CD4-positive, alpha-beta memory T cell (primary cell): ENCODE results near the gene CDKL5. TPM values are rescaled to one million over a fixed set of nuclear protein-coding genes. Genes with fewer than 3 reads are reported as not detected.

Experiments used
- CTCF ChIA-PET: fragments of 350-600 bp; sonication (Branson Sonifier 250); formaldehyde crosslinking; loops from one replicate; lab custom pipeline; 2021; ENCODE audit warnings: inconsistent platforms; ENCODE audit not compliant: partially characterized antibody; lab: Charles Lee
- POLR2A ChIA-PET: fragments of 350-600 bp; sonication (Branson Sonifier 250); formaldehyde crosslinking; loops from one replicate; lab custom pipeline; 2021; ENCODE audit not compliant: partially characterized antibody; lab: Charles Lee
- DNase-seq, 5 donors: peaks; one replicate each; pipeline versions ENCODE4 v3.0.0 to v3.0.0-alpha.2; 2020 to 2022; ENCODE audit warnings: mixed read lengths in 1 of 5
- H3K27ac ChIP-seq: one replicate; pipeline ENCODE4 v1.7.0; 2013; ENCODE audit warnings: low read depth, low read length
- H3K27me3 ChIP-seq: 2 replicates; pipeline ENCODE4 v1.7.0; 2013; ENCODE audit warnings: mild to moderate bottlenecking, low read length, moderate library complexity; ENCODE audit not compliant: insufficient read depth
- H3K36me3 ChIP-seq: 2 replicates; pipeline ENCODE4 v1.7.0; 2013; ENCODE audit warnings: mild to moderate bottlenecking, low read length, moderate library complexity; ENCODE audit not compliant: insufficient read depth
- H3K4me1 ChIP-seq: 2 replicates; pipeline ENCODE4 v1.7.0; 2013; ENCODE audit warnings: mild to moderate bottlenecking, low read length, moderate library complexity; ENCODE audit not compliant: insufficient read depth
- H3K4me3 ChIP-seq, 2 donors: one replicate each; pipeline ENCODE4 v1.7.0; 2013; ENCODE audit warnings: low read length in 2 of 2, mild to moderate bottlenecking in 1 of 2
- H3K9me3 ChIP-seq, 2 donors: one replicate each; pipeline ENCODE4 v1.7.0; 2013; ENCODE audit warnings: low read length in 2 of 2, control low read depth in 1 of 2; ENCODE audit not compliant: control insufficient read depth in 1 of 2
- H3K27ac Mint-ChIP-seq, 7 donors: one replicate each; pipeline ENCODE4 v1.8.0; 2020 to 2021; ENCODE audit warnings: mixed read lengths in 7 of 7, mild to moderate bottlenecking in 6 of 7, inconsistent platforms in 3 of 7, moderate library complexity in 3 of 7
- H3K27me3 Mint-ChIP-seq, 2 donors: one replicate each; pipeline ENCODE4 v1.8.0; 2020 to 2021; ENCODE audit warnings: mixed read lengths in 2 of 2
- H3K36me3 Mint-ChIP-seq, 2 donors: one replicate each; pipeline ENCODE4 v1.8.0; 2020 to 2021; ENCODE audit warnings: mixed read lengths in 2 of 2, inconsistent platforms in 1 of 2, mild to moderate bottlenecking in 1 of 2
- H3K4me1 Mint-ChIP-seq, 4 donors: one replicate each; pipeline ENCODE4 v1.8.0; 2020 to 2021; ENCODE audit warnings: mixed read lengths in 4 of 4, mild to moderate bottlenecking in 1 of 4
- H3K4me3 Mint-ChIP-seq, 8 donors: one replicate each; pipeline ENCODE4 v1.8.0; 2020 to 2021; ENCODE audit warnings: mixed read lengths in 8 of 8, mild to moderate bottlenecking in 7 of 8, moderate library complexity in 6 of 8, inconsistent platforms in 3 of 8
- H3K9me3 Mint-ChIP-seq, 8 donors: one replicate each; pipeline ENCODE4 v1.8.0; 2020 to 2021; ENCODE audit warnings: mixed read lengths in 8 of 8, mild to moderate bottlenecking in 5 of 8, inconsistent platforms in 3 of 8, moderate library complexity in 1 of 8
- intact Hi-C: fragments of 100-400 bp; cut with micrococcal nuclease; formaldehyde crosslinking; loops from one replicate; pipeline ENCODE4 v1.15.1; 2023
- polyA plus RNA-seq, 2 donors: library from polyadenylated mRNA; unstranded; fragments of 300-500 nt; fragmentation: Illumina TruSeq; gene quantifications; one replicate each; pipeline ENCODE4 v1.2.3, GENCODE V29; 2021
- total RNA-seq, 2 experiments: library from RNA; stranded (reverse); gene quantifications; one replicate each; pipeline ENCODE4 v1.2.3, GENCODE V29; 2021

Gene CDKL5
- total and polyA plus RNA-seq, 4 experiments from 2014 or later, result 1.0 to 5.7 (median 3.2) TPM

DNA sequence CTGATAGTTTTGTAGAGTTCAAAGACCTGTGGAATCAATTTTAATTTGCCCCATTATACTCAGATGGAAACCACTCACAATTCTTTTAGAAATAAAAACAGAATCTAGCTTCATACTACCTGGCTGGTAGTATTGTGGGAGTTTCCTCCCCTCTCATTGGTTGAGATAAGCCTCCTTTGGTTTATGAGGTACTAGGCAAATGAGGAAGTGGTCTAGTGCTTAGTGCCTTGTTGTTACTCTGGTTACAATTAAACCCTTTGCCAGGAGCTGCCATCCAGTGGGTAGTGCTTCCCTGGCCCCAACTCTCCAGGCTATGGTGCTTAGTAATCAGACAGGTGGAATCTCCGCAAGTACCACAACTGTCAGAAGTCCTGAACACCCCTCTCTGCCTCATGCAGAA, 118.3 kb downstream of the CDKL5 start:
- DNase-seq, result no peak
- H3K4me3 ChIP-seq, result no peak overlapping the region
- CTCF ChIA-PET, result no interaction called here
- H3K4me1 ChIP-seq, result no peaks in the 10 kb centered on the region
- H3K36me3 ChIP-seq, result no peaks in the 10 kb centered on the region
- POLR2A ChIA-PET, result no interaction called here
- no peaks in the 10 kb centered on the region for H3K9me3 ChIP-seq
- H3K9me3 Mint-ChIP-seq, result peaks cover 0 to 8% (median 2%) of the 10 kb centered on the region in 8 donors
- no peaks in the 10 kb centered on the region for H3K27me3 Mint-ChIP-seq
- H3K36me3 Mint-ChIP-seq, result peaks cover 0 to 4% of the 10 kb centered on the region in 2 donors
- no peaks in the 10 kb centered on the region for H3K27me3 ChIP-seq
- no peak overlapping the region for H3K27ac Mint-ChIP-seq
- no peak overlapping the region for H3K27ac ChIP-seq
- H3K4me3 Mint-ChIP-seq, result no peak overlapping the region
- intact Hi-C loops, result no loop called here
- peaks cover 0 to 2% (median 0%) of the 10 kb centered on the region in 4 donors for H3K4me1 Mint-ChIP-seq

DNA sequence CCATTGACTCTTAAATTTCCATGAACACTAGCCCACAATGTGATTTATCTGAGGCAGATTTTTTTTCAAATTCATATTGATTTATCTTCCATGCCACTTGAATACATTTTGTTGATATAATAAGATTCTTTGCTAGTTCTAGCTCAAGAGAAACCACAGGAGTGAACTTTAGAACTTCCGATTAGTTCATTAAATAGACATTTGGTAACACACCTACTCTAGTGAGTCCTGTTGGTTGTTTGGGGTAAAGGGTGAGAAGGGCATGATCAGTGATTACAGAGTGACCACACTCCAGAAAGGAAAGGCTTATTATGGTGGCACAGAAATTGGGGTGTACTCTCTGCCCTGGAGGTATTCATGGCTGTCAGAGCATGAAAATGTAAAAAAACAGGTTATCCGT, 120.4 kb downstream of the CDKL5 start:
- Mint-ChIP-seq H3K4me3 (no peak overlapping the region), H3K4me1 (peaks cover 0 to 2% (median 0%) of the 10 kb centered on the region in 4 donors), H3K27me3 (no peaks in the 10 kb centered on the region), H3K9me3 (peaks cover 0 to 6% (median 0%) of the 10 kb centered on the region in 8 donors), H3K36me3 (peaks cover 0 to 4% of the 10 kb centered on the region in 2 donors), H3K27ac (no peak overlapping the region)
- Histone ChIP-seq H3K27me3 (no peaks in the 10 kb centered on the region), H3K4me1 (no peaks in the 10 kb centered on the region), H3K4me3 (no peak overlapping the region), H3K36me3 (no peaks in the 10 kb centered on the region), H3K27ac (no peak overlapping the region), H3K9me3 (no peaks in the 10 kb centered on the region)
- ChIA-PET POLR2A (no interaction called here), CTCF (no interaction called here)
- no peak for DNase-seq
- intact Hi-C loops, result no loop called here

DNA sequence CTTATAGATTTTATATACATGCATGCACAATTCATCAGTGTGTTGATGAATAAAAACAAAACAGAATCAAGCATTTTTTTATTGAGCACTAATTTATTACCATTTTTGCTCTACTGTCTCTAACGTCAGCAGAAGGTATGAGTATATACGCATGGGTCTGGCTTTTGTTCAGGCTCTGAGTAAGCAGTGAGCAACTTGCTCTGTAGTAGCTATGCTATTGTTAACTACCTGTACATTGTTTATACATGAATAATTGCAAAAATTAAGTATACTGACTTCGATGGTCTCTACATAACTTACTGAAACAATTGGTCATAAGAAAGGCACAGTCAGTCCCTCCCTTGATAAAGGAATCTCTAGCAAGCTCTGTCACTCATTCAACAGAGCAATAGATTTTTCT, 123.6 kb downstream of the CDKL5 start:
- no peak overlapping the region for H3K4me3 ChIP-seq
- peaks cover 0 to 4% (median 0%) of the 10 kb centered on the region in 8 donors for H3K9me3 Mint-ChIP-seq
- intact Hi-C loops, result no loop called here
- ChIA-PET POLR2A (no interaction called here), CTCF (no interaction called here)
- no peak overlapping the region for H3K27ac ChIP-seq
- H3K27me3 ChIP-seq, result no peaks in the 10 kb centered on the region
- no peaks in the 10 kb centered on the region for H3K36me3 ChIP-seq
- no peak overlapping the region for H3K4me3 Mint-ChIP-seq
- no peak overlapping the region for H3K27ac Mint-ChIP-seq
- no peaks in the 10 kb centered on the region for H3K9me3 ChIP-seq
- no peaks in the 10 kb centered on the region for H3K27me3 Mint-ChIP-seq
- no peak for DNase-seq
- H3K4me1 Mint-ChIP-seq, result no peaks in the 10 kb centered on the region
- H3K4me1 ChIP-seq, result no peaks in the 10 kb centered on the region
- H3K36me3 Mint-ChIP-seq, result no peaks in the 10 kb centered on the region

DNA sequence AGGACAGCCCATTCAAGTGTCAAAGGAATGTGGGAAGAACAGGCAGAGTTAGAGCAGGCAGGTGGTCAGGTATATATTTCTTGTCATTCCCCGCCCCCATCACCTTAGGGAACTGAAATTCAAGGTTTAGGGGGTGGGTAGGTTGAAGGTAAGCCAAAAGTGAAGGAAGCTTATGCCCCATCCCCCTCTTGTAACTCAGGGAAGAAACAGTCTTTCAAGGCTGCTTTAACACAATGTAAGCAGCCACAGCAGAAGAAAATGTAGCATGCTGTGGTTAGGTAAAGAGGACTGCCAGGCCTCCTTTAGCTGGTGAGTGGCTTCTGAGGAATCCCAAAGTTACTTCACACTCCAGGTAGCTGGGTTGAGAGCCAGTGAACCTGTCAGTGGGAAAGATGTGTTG, 124.2 kb downstream of the CDKL5 start:
- no peaks in the 10 kb centered on the region for H3K4me1 Mint-ChIP-seq
- Histone ChIP-seq H3K36me3 (no peaks in the 10 kb centered on the region), H3K9me3 (no peaks in the 10 kb centered on the region), H3K4me1 (no peaks in the 10 kb centered on the region), H3K27me3 (no peaks in the 10 kb centered on the region), H3K4me3 (no peak overlapping the region), H3K27ac (no peak overlapping the region)
- H3K36me3 Mint-ChIP-seq, result no peaks in the 10 kb centered on the region
- no peak for DNase-seq
- no peak overlapping the region for H3K27ac Mint-ChIP-seq
- ChIA-PET POLR2A (no interaction called here), CTCF (no interaction called here)
- H3K4me3 Mint-ChIP-seq, result no peak overlapping the region
- H3K27me3 Mint-ChIP-seq, result no peaks in the 10 kb centered on the region
- H3K9me3 Mint-ChIP-seq, result peaks cover 0 to 4% (median 0%) of the 10 kb centered on the region in 8 donors
- intact Hi-C loops, result no loop called here

DNA sequence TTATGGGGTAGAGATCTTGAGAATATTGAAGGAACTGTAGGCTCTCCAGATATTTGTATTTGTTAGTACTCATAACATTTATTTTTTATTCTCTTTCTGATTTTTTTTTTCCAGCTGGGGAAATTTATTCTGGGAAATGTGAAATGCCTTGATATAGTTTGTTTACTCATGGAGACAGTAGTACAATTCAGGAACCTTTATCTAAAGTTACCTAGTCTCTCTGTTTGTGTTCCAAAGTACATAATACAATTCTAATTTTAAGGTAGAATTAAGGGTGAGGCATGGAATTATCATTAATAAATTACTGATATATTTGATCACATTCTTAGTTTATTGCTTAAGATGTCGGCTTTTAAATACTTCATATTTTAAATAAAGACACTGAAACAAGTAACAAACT, 132.5 kb downstream of the CDKL5 start:
- Mint-ChIP-seq H3K9me3 (peaks cover 0 to 4% (median 0%) of the 10 kb centered on the region in 8 donors), H3K27me3 (no peaks in the 10 kb centered on the region), H3K4me3 (no peak overlapping the region), H3K36me3 (no peaks in the 10 kb centered on the region), H3K27ac (no peak overlapping the region), H3K4me1 (no peaks in the 10 kb centered on the region)
- CTCF ChIA-PET, result no interaction called here
- intact Hi-C loops, result no loop called here
- no peaks in the 10 kb centered on the region for H3K9me3 ChIP-seq
- H3K36me3 ChIP-seq, result no peaks in the 10 kb centered on the region
- H3K4me1 ChIP-seq, result no peaks in the 10 kb centered on the region
- POLR2A ChIA-PET, result no interaction called here
- H3K27ac ChIP-seq, result no peak overlapping the region
- no peak overlapping the region for H3K4me3 ChIP-seq
- no peak for DNase-seq
- no peaks in the 10 kb centered on the region for H3K27me3 ChIP-seq

DNA sequence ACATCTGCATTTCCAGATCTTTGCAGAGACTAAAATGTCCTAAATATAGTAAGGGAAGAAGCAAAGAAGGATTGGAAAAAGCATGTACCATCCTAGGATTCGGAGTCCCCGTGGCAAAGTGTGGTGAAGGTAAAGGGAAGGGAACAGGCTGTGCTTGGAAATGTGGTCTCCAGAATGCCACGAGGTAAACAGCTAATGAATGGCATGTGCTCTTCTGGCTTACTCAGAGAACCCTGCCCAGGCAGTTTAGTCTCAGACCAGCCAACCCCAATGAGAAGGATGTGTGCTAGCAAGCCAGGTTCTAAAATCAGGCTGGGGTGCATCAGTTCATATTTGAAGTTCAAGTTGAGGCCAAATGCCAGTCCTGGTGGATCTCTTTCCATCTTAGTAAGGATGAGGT, 133.4 kb downstream of the CDKL5 start:
- CTCF ChIA-PET, result no interaction called here

DNA sequence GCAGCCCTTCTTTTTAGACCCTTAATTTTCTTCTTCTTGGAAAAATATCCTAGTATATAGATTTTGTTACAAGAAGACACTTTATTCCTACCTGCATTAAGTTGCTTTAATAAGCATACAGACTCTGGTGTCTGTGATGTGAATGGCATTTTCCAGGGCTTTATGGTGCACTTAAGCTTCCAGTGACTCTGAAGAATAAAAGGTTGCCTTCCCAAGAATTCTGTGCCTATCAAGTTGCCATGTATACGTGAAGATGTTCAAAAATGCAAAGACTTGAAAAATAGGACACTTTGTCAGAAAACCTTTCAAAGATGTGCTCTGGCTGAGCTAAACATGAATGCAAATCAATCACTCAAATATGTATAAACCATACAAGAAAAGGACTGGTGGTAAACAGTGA, 135.6 kb downstream of the CDKL5 start:
- Histone ChIP-seq H3K36me3 (no peaks in the 10 kb centered on the region), H3K27ac (no peak overlapping the region), H3K27me3 (no peaks in the 10 kb centered on the region), H3K4me1 (no peaks in the 10 kb centered on the region), H3K9me3 (no peaks in the 10 kb centered on the region), H3K4me3 (no peak overlapping the region)
- H3K9me3 Mint-ChIP-seq, result peaks cover 0 to 4% (median 0%) of the 10 kb centered on the region in 8 donors
- H3K4me3 Mint-ChIP-seq, result no peak overlapping the region
- no peak for DNase-seq
- H3K4me1 Mint-ChIP-seq, result no peaks in the 10 kb centered on the region
- H3K27me3 Mint-ChIP-seq, result no peaks in the 10 kb centered on the region
- H3K36me3 Mint-ChIP-seq, result no peaks in the 10 kb centered on the region
- ChIA-PET CTCF (no interaction called here), POLR2A (no interaction called here)
- intact Hi-C loops, result no loop called here
- no peak overlapping the region for H3K27ac Mint-ChIP-seq

More for the DNA sequence above, 133.4 kb downstream of the CDKL5 start:
- H3K9me3 ChIP-seq, result no peaks in the 10 kb centered on the region
- POLR2A ChIA-PET, result no interaction called here
- no peaks in the 10 kb centered on the region for H3K36me3 ChIP-seq
- no peak for DNase-seq
- no peak overlapping the region for H3K4me3 ChIP-seq
- H3K4me3 Mint-ChIP-seq, result no peak overlapping the region
- no peaks in the 10 kb centered on the region for H3K4me1 ChIP-seq
- intact Hi-C loops, result no loop called here
- H3K27me3 ChIP-seq, result no peaks in the 10 kb centered on the region
- no peak overlapping the region for H3K27ac ChIP-seq
- H3K36me3 Mint-ChIP-seq, result no peaks in the 10 kb centered on the region
- H3K9me3 Mint-ChIP-seq, result peaks cover 0 to 4% (median 0%) of the 10 kb centered on the region in 8 donors
- no peaks in the 10 kb centered on the region for H3K4me1 Mint-ChIP-seq
- no peak overlapping the region for H3K27ac Mint-ChIP-seq
- H3K27me3 Mint-ChIP-seq, result no peaks in the 10 kb centered on the region

DNA sequence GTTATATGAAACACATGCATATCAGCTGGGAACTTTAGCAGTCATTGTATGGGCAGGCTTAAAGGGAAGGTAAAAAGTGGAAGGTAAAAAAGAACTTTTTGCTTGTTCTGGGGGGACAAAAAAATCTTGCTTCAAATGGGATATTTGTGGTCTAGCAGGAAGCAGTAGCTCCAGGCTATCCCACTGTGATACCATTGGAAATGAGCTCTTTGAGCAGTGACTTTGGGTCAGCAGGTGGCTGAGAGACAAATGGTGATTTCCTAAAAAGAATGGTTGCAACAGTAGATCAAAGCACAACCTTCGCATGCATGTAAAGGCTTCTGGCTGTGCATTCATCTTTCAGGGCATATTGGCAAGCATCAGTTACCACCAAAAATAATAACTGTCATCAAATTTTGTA, 140.3 kb downstream of the CDKL5 start:
- no peaks in the 10 kb centered on the region for H3K9me3 Mint-ChIP-seq
- H3K27me3 ChIP-seq, result no peaks in the 10 kb centered on the region
- no peaks in the 10 kb centered on the region for H3K4me1 Mint-ChIP-seq
- H3K27ac ChIP-seq, result no peak overlapping the region
- H3K27me3 Mint-ChIP-seq, result no peaks in the 10 kb centered on the region
- ChIA-PET POLR2A (no interaction called here), CTCF (no interaction called here)
- no peaks in the 10 kb centered on the region for H3K4me1 ChIP-seq
- H3K36me3 Mint-ChIP-seq, result peaks cover 0 to 3% of the 10 kb centered on the region in 2 donors
- H3K9me3 ChIP-seq, result no peaks in the 10 kb centered on the region
- intact Hi-C loops, result no loop called here
- no peak overlapping the region for H3K27ac Mint-ChIP-seq
- no peak overlapping the region for H3K4me3 ChIP-seq
- no peak overlapping the region for H3K4me3 Mint-ChIP-seq
- no peak for DNase-seq
- no peaks in the 10 kb centered on the region for H3K36me3 ChIP-seq
